Gastrocnemius medialis (tissue), 4 donors: ENCODE measurements around the gene TLX2. TPM values are rescaled to one million over a fixed set of nuclear protein-coding genes. Genes with fewer than 3 reads are reported as not detected.

Source experiments
- ATAC-seq, 2 donors: fragments of 150-250 bp; one replicate each; pipeline ENCODE4 v1.9.1; 2016
- DNase-seq, 2 donors: peaks; one replicate each; pipeline ENCODE4 v3.0.0-alpha.2; 2019
- H3K27ac ChIP-seq, 4 donors: fragments of 200-600 bp; sonication (generic); 1 replicate in 1 of 4; 2 replicates in 3 of 4; pipeline ENCODE4 v1.5.1; 2016 to 2018; ENCODE audit warnings: mild to moderate bottlenecking in 2 of 4, moderate library complexity in 1 of 4
- H3K27me3 ChIP-seq, 3 donors: fragments of 200-600 bp; sonication (generic) in 2 of 3; 1 replicate in 1 of 3; 2 replicates in 2 of 3; pipeline versions ENCODE4 v1.5.1 to v1.6.0; 2016 to 2019; ENCODE audit warnings: mild to moderate bottlenecking in 1 of 3, moderate library complexity in 1 of 3
- H3K36me3 ChIP-seq, 2 donors: fragments of 200-600 bp; sonication (generic) in 1 of 2; one replicate each; pipeline ENCODE4 v1.5.1; 2017 to 2018
- H3K4me1 ChIP-seq, 2 donors: fragments of 200-600 bp; sonication (generic) in 1 of 2; one replicate each; pipeline ENCODE4 v1.5.1; 2016 to 2017; ENCODE audit warnings: mild to moderate bottlenecking in 2 of 2
- H3K4me3 ChIP-seq, 4 donors: fragments of 200-600 bp; sonication (generic) in 3 of 4; 1 replicate in 1 of 4; 2 replicates in 3 of 4; pipeline ENCODE4 v1.5.1; 2016 to 2019; ENCODE audit warnings: mild to moderate bottlenecking in 2 of 4
- H3K9me3 ChIP-seq, 3 donors: fragments of 200-600 bp; sonication (generic) in 2 of 3; 1 replicate in 1 of 3; 2 replicates in 2 of 3; pipeline ENCODE4 v1.5.1; 2016 to 2019
- CTCF ChIP-seq, 5 experiments: fragments of 450-650 bp in 3 of 5; fragments of 200-600 bp in 2 of 5; sonication (generic) in 2 of 5; IDR thresholded peaks in 4 of 5; conservative IDR thresholded peaks in 1 of 5; 1 replicate in 4 of 5; 2 replicates in 1 of 5; pipeline ENCODE4 v1.5.1; 2016 to 2019; ENCODE audit warnings: antibody characterized with exemption in 5 of 5, mild to moderate bottlenecking in 3 of 5, moderate library complexity in 3 of 5
- POLR2A ChIP-seq, 2 donors: fragments of 450-650 bp; IDR thresholded peaks; one replicate each; pipeline ENCODE4 v1.6.1; 2017; ENCODE audit warnings: antibody characterized with exemption in 2 of 2, mild to moderate bottlenecking in 2 of 2, moderate library complexity in 2 of 2
- in situ Hi-C, 4 donors: fragments of 200-750 bp; cut with MboI; loops; one replicate each; pipeline versions ENCODE4 v1.15.0 to v1.8.0; 2017; ENCODE audit warnings: low sequenced_read_pairs in 4 of 4
- intact Hi-C: fragments of 100-400 bp; cut with DNase I; formaldehyde crosslinking; loops from one replicate; pipeline ENCODE4 v1.15.1; 2023; ENCODE audit warnings: low total_unique reads
- total RNA-seq, 4 donors: library from RNA; depleted of rRNA; stranded (reverse); fragments of >200 nt; gene quantifications; one replicate each; pipeline versions ENCODE4 v1.1.0 to v1.2.3, GENCODE V29; 2016

Gene TLX2
- total RNA-seq, 4 donors from 2014 or later = not detected

- in situ Hi-C loops (loop anchor here in 1 of 4 donors (25.0 kb wide), 1 partner anchor 1303 kb away; the partner anchor contains the start of genes CCT7 and PRADC1), intact Hi-C loops (no loop called here)
- DNase-seq (peak in 1 of 2 donors; percentile 54), ATAC-seq (peak; percentile 56 to 68)
- TF ChIP-seq CTCF (IDR thresholded peaks at IDR 0.05 in 4 of 5, conservative IDR thresholded peaks at IDR 0.05 in 1 of 5) (no peak), POLR2A (IDR thresholded peaks at IDR 0.05) (no peak)
- Histone ChIP-seq H3K9me3 (no peaks in the 10 kb centered on the region), H3K27ac (peak overlapping the region in 1 of 4 donors; percentile 18), H3K36me3 (no peaks in the 10 kb centered on the region), H3K4me3 (no peak overlapping the region), H3K27me3 (no peaks in the 10 kb centered on the region), H3K4me1 (peaks cover 0 to 6% of the 10 kb centered on the region in 2 donors)
Measured at GRCh38 chr2:74540291-74540690, 26.0 kb downstream of the TLX2 start.

GRCh38 chr2:74542978-74543377, 28.7 kb downstream of the TLX2 start:
- no peak for TF ChIP-seq POLR2A (IDR thresholded peaks at IDR 0.05)
- TF ChIP-seq CTCF (IDR thresholded peaks at IDR 0.05 in 4 of 5, conservative IDR thresholded peaks at IDR 0.05 in 1 of 5) = no peak
- in situ Hi-C loops = loop anchor here in 1 of 4 donors (25.0 kb wide), 1 partner anchor 1306 kb away; the partner anchor contains the start of genes CCT7 and PRADC1
- no peak for DNase-seq

GRCh38 chr2:74544634-74545033, 30.4 kb downstream of the TLX2 start:
- Histone ChIP-seq H3K4me3 (no peak overlapping the region), H3K36me3 (no peaks in the 10 kb centered on the region), H3K27ac (no peak overlapping the region), H3K4me1 (peaks cover 10 to 11% of the 10 kb centered on the region in 2 donors), H3K27me3 (peaks cover 5 to 7% (median 6%) of the 10 kb centered on the region in 3 donors), H3K9me3 (no peaks in the 10 kb centered on the region)
- in situ Hi-C loops = loop anchor here in 1 of 4 donors (25.0 kb wide), 1 partner anchor 1307 kb away; the partner anchor contains the start of genes CCT7 and PRADC1
- TF ChIP-seq CTCF (IDR thresholded peaks at IDR 0.05 in 4 of 5, conservative IDR thresholded peaks at IDR 0.05 in 1 of 5) (no peak), POLR2A (IDR thresholded peaks at IDR 0.05) (no peak)
- intact Hi-C loops = no loop called here
- DNase-seq (no peak), ATAC-seq (no peak)

More at GRCh38 chr2:74542978-74543377, 28.7 kb downstream of the TLX2 start:
- Histone ChIP-seq H3K9me3 (no peaks in the 10 kb centered on the region), H3K27ac (no peak overlapping the region), H3K36me3 (no peaks in the 10 kb centered on the region), H3K4me3 (no peak overlapping the region), H3K27me3 (no peaks in the 10 kb centered on the region), H3K4me1 (peaks cover 0 to 6% of the 10 kb centered on the region in 2 donors)
- no peak for ATAC-seq
- intact Hi-C loops = no loop called here

- TF ChIP-seq POLR2A (IDR thresholded peaks at IDR 0.05) = no peak
- no peak for TF ChIP-seq CTCF (IDR thresholded peaks at IDR 0.05 in 4 of 5, conservative IDR thresholded peaks at IDR 0.05 in 1 of 5)
- Histone ChIP-seq H3K4me1 (peaks cover 5 to 13% of the 10 kb centered on the region in 2 donors), H3K9me3 (no peaks in the 10 kb centered on the region), H3K27ac (no peak overlapping the region), H3K27me3 (peaks cover 8 to 15% (median 11%) of the 10 kb centered on the region in 3 donors), H3K36me3 (no peaks in the 10 kb centered on the region), H3K4me3 (no peak overlapping the region)
- intact Hi-C loops (no loop called here), in situ Hi-C loops (loop anchor here in 1 of 4 donors (25.0 kb wide), 1 partner anchor 1309 kb away; the partner anchor contains the start of genes CCT7 and PRADC1)
- ATAC-seq = no peak
- no peak for DNase-seq
Measured at GRCh38 chr2:74546004-74546403, 31.8 kb downstream of the TLX2 start.
